Superior temporal gyrus (tissue), 1 donor: ENCODE data around the gene C1orf52.
"Not testable (repeated sequence)": the region's sequence is repeated elsewhere in the genome, so short reads cannot be mapped to it uniquely, and the experiment has no call there.

Source experiments
- DNase-seq: peaks from one replicate; pipeline ENCODE4 v3.0.0-alpha.2; 2016; ENCODE audit errors: extremely low spot score

The C1orf52 gene

GRCh38 chr1:85278853-85279314, 19.4 kb upstream of the C1orf52 start:
- DNase-seq: peak; percentile 41

GRCh38 chr1:85277802-85278201, 18.3 kb upstream of the C1orf52 start:
- DNase-seq: no peak

GRCh38 chr1:85276978-85277639, 17.6 kb upstream of the C1orf52 start:
- DNase-seq: no peak

GRCh38 chr1:85276215-85276977, 16.9 kb upstream of the C1orf52 start, which contains the start of gene BCL10:
TSS of gene BCL10 (minus strand) at chr1:85276632. CDS start at chr1:85276352, 280 bp downstream.
- peak; percentile 97 for DNase-seq

GRCh38 chr1:85275701-85276214, 16.3 kb upstream of the C1orf52 start:
- DNase-seq: peak; percentile 51

GRCh38 chr1:85274969-85275453, 15.5 kb upstream of the C1orf52 start:
- no peak for DNase-seq

- DNase-seq: no peak
These were observed 13.9 kb upstream of the C1orf52 start for GRCh38 chr1:85273397-85273796.

GRCh38 chr1:85268801-85269585, 9.5 kb upstream of the C1orf52 start:
- DNase-seq: no peak

GRCh38 chr1:85267313-85267712, 7.9 kb upstream of the C1orf52 start:
- DNase-seq: no peak

GRCh38 chr1:85264150-85264549, 4.7 kb upstream of the C1orf52 start:
- no peak for DNase-seq

GRCh38 chr1:85262985-85263384, 3.5 kb upstream of the C1orf52 start:
- no peak for DNase-seq

GRCh38 chr1:85259912-85260274, 431 bp upstream of the C1orf52 start:
- no peak for DNase-seq

GRCh38 chr1:85258536-85259117, 835 bp downstream of the C1orf52 start:
- no peak for DNase-seq

GRCh38 chr1:85249042-85249441, 10.4 kb downstream of the C1orf52 start:
- DNase-seq: not testable (repeated sequence)

GRCh38 chr1:85245891-85246290, 13.6 kb downstream of the C1orf52 start:
- no peak for DNase-seq

GRCh38 chr1:85245456-85245855, 14.0 kb downstream of the C1orf52 start:
- DNase-seq: no peak

- no peak for DNase-seq
These were observed 15.0 kb downstream of the C1orf52 start for GRCh38 chr1:85244271-85245061.

GRCh38 chr1:85243372-85243771, 16.1 kb downstream of the C1orf52 start:
- DNase-seq: no peak

GRCh38 chr1:85240643-85241042, 18.8 kb downstream of the C1orf52 start:
- no peak for DNase-seq

- DNase-seq: no peak
These were observed 19.3 kb downstream of the C1orf52 start for GRCh38 chr1:85240174-85240601.

GRCh38 chr1:85237613-85238012, 21.8 kb downstream of the C1orf52 start:
- no peak for DNase-seq
